Thymus (tissue), 2 donors: ENCODE data around the gene ARMCX5. TPM values are rescaled to one million over a fixed set of nuclear protein-coding genes. Genes with fewer than 3 reads are reported as not detected.

Source experiments
- polyA plus RNA-seq: library from polyadenylated mRNA; stranded (reverse); fragments of 200-250 nt; gene quantifications from one replicate; pipeline ENCODE4 v1.2.3, GENCODE V29; 2013
- total RNA-seq: library from RNA; stranded (reverse); fragments of 120-200 nt; gene quantifications from one replicate; pipeline ENCODE4 v1.2.4, GENCODE V29; 2013
- donor health status: healthy.

The ARMCX5 gene
- total and polyA plus RNA-seq, 2 donors = 12.2 to 17.4 TPM

Other genes starting within 250 kb of the ARMCX5 start
- gene NXF2B, start 159.5 kb upstream of the ARMCX5 start, total RNA-seq = not detected
- gene NXF2B, start 159.5 kb upstream of the ARMCX5 start, polyA plus RNA-seq = 0.09 TPM
- not detected for gene TCP11X2, start 127.7 kb upstream of the ARMCX5 start, total RNA-seq
- not detected for gene TCP11X2, start 127.7 kb upstream of the ARMCX5 start, polyA plus RNA-seq
- 6.1 TPM for gene TMSB15A, start 82.8 kb upstream of the ARMCX5 start, total RNA-seq
- gene TMSB15A, start 82.8 kb upstream of the ARMCX5 start, polyA plus RNA-seq = 1.3 TPM
- 4.3 TPM for gene GPRASP1, start 52.0 kb downstream of the ARMCX5 start, total RNA-seq
- 21.7 TPM for gene GPRASP1, start 52.0 kb downstream of the ARMCX5 start, polyA plus RNA-seq
- gene GPRASP2, start 112.9 kb downstream of the ARMCX5 start, total RNA-seq = 9.6 TPM
- 7.3 TPM for gene GPRASP2, start 112.9 kb downstream of the ARMCX5 start, polyA plus RNA-seq
- gene GPRASP3, start 121.2 kb downstream of the ARMCX5 start, total RNA-seq = 3.1 TPM
- gene GPRASP3, start 121.2 kb downstream of the ARMCX5 start, polyA plus RNA-seq = 2.0 TPM